GM19463 (cell line): ENCODE results near the gene ATXN2.
A peak's percentile ranks its signal among the peaks of the same experiment; 100 is the strongest.
"Not testable (repeated sequence)": the region's sequence is repeated elsewhere in the genome, so short reads cannot be mapped to it uniquely, and the experiment has no call there.

Experiments
- ATAC-seq: cut with Tn5 transposase; IDR thresholded peaks from one replicate; pipeline ENCODE4 v1.9.1; 2021; ENCODE audit warnings: mild to moderate bottlenecking, moderate library complexity; ENCODE audit not compliant: unreplicated experiment

ATXN2 gene, protein sequence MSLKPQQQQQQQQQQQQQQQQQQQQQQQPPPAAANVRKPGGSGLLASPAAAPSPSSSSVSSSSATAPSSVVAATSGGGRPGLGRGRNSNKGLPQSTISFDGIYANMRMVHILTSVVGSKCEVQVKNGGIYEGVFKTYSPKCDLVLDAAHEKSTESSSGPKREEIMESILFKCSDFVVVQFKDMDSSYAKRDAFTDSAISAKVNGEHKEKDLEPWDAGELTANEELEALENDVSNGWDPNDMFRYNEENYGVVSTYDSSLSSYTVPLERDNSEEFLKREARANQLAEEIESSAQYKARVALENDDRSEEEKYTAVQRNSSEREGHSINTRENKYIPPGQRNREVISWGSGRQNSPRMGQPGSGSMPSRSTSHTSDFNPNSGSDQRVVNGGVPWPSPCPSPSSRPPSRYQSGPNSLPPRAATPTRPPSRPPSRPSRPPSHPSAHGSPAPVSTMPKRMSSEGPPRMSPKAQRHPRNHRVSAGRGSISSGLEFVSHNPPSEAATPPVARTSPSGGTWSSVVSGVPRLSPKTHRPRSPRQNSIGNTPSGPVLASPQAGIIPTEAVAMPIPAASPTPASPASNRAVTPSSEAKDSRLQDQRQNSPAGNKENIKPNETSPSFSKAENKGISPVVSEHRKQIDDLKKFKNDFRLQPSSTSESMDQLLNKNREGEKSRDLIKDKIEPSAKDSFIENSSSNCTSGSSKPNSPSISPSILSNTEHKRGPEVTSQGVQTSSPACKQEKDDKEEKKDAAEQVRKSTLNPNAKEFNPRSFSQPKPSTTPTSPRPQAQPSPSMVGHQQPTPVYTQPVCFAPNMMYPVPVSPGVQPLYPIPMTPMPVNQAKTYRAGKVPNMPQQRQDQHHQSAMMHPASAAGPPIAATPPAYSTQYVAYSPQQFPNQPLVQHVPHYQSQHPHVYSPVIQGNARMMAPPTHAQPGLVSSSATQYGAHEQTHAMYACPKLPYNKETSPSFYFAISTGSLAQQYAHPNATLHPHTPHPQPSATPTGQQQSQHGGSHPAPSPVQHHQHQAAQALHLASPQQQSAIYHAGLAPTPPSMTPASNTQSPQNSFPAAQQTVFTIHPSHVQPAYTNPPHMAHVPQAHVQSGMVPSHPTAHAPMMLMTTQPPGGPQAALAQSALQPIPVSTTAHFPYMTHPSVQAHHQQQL

DNA sequence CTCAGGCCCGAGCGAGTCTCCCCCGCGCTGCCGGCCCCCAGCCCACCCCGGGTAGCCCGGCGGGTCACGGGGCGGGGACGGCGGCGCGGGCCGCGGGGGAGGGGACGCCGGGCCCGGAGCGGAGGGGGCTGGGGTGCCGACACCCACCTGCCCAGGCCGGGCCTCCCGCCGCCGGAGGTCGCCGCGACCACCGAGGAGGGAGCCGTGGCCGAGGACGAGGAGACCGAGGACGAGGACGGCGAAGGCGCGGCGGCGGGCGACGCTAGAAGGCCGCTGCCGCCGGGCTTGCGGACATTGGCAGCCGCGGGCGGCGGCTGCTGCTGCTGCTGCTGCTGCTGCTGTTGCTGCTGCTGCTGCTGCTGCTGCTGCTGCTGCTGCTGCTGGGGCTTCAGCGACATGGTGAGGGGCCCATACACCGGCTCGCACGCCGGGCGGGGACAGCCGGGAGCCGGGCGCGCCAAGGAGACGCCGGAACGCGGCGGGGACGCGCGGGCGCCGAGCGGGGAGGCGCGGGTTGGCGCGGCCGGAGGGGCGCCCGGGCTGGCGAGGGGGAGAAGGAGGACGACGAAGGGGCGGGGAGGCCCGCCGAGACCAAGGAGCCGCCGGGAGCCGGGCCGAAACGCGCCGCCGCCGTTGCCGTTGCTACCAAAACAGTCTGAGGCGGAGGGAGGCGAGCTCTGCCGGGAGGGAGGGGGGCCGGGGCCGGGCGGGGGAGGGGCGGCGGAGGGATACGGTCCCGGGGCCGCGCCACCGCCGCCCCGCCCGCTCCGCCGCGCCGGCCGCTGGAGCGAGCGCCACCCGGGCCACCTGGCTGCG, at the start of gene ATXN2:
Gene ATXN2, minus strand, starts transcription at position 679 of the 816 bp plus-strand sequence. Its CDS starts 281 bp downstream, at position 398.
- peak; percentile 38 for ATAC-seq

DNA sequence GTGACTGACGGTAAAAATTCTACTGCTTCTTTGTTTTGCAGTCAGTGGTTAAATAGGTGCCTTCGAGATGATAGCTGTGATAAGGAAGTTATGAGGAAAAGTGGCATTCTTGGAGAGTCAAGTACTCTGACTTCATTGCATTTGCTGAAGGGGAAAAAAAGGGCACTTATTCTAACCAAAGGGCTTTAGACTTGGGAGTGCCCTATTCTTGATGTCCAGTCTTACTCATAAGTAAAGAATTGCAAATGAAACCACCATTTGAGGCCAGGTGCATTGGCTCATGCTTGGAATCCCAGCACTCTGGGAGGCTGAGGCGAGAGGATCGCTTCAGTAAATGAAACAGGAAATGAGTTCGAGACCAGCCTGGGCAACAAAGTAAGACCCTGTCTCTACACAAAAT, 46.3 kb upstream of the ATXN2 start:
- no peak for ATAC-seq

DNA sequence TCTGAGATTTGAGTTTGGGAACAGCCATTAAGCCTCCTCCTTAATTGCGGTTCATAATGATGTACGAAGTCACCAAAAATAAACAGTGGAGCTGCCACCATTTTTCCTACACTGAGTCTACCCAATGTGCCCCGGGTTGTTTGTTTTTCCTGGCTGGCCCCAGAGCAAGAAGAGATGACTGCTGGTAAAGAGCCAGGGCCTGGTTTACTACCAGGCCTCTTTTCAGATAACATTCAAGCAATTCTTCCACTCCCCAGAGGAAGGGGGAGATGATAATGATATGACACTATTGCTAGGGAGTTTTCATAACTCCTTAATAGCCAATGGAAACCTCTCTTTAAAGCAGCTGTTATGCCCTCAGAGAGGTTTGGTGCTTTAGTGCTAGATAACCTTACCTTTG, 44.3 kb upstream of the ATXN2 start:
- no peak for ATAC-seq

DNA sequence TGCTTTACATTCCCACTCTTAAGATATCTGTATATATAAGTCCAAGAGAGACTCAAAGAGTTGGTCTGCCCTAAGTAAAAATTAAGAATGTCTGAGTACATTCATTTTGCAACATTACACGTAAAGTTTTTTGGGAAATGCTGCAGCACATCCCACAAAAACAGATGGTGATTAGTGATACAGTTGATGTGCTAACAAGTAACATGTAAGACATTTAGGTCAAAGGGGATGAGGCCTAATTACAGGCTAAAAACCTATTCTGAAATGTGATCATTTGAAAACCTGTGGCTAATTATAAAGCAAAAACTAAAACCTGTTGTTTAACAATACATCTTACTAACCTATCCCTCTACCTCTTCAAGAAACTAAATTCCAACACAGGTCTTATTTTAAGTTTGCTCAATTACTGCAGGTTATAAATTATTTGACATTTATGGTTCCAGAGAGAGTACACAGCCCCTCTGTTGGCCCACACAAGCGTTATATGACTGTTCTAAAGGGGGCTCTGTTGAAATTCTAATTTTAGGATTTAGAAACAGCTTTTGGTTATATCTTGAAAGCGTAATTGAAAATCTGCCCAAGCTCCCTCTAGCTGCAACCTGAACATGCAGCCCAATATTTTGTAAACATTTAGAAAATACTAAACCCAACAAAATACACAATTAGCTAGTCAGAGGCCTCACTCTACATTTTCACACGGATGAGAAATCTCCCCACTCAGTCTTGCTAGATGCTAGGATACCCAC, 43.7 kb upstream of the ATXN2 start:
- no peak for ATAC-seq

DNA sequence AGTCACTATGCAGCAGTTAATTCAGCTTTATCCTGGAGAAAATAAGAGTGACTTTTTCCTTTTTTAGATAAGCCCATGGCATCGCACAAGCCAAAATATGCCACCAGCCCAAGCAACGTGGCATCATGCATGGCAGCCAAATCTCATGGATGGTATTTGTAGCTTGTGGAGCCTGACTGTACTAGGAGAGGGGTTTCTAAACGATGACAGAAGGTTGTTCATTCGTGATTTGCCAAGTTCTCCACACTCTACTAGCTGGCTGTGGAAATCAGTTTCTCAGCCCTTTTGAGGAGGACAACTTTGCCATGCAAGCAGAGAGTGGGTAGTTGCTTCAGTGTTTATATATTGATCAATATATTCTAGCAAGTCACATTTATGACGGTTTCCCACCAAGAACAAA, 41.4 kb upstream of the ATXN2 start:
- ATAC-seq, result no peak

DNA sequence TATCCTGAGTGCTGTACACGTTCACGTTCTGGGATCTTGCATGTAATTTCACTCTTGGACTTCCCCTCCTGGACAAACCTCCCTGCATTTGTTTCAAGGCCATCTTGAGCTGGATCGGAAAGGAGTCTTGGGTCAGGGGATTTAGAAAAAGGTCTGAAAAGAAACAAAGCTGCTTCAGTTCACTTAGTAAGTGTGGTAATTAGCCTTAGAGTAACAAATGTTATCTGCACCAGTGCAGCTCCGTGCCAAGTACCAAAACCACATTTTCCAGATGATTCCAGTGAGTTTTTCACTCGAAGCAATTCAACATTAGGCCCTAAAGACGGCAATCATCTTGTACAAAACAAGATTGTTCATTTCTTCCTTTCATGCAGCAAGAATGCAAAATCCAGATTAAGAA, 39.4 kb upstream of the ATXN2 start:
- no peak for ATAC-seq

DNA sequence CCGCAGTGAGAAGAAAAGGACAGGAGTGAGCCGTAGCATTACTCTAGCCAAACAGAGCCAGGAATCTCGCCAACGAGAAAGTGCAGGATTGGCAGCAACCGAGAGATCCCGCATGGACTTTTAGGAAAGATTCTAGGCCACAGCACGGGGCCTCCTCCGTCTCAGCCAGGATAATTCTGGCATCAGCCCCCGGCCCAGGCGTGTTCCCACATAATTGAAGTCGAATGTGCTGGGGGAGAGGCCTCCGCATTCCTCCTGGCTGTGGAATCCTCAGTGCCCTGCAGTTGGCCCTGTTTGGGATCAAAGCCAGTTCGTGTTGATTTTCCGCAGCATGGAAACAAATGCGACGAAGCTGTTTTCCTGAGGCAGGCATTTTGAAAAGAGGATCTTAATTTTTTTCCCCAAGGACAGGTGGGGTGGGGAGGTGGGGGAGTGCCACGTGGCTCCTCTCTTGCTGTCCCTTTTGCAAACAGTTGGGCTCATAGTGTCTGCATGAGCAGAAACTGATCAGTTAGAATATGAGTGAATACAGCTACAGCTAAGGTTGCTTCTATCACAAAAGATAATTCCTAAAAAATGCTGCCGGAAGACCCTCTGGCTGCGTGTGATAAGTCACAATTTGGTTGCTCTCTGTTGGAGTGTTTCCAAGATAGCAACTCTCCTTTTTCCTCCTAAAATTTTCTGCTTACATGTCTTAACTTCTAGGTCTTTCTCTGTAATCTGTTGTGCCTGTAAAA, 37.3 kb upstream of the ATXN2 start:
- ATAC-seq, result no peak

DNA sequence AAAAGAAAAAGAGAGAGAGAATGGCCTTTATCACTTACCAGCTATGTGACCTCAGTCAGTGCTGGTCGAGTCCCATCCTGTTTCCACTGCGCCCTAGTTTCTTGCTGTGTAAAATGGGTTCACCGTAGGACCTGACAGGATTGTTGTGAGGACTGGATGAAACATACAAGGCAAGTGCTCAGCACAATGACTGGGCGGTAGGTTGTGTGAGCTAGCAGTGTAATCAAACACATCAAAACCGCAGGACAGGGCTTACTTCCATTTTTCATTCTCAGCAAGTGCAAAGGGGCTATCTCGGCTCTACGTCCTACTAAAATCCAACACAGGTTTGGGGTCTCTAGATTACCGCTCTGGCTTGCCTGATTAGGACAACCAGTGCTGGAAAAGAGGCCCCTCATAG, 36.4 kb upstream of the ATXN2 start:
- no peak for ATAC-seq

DNA sequence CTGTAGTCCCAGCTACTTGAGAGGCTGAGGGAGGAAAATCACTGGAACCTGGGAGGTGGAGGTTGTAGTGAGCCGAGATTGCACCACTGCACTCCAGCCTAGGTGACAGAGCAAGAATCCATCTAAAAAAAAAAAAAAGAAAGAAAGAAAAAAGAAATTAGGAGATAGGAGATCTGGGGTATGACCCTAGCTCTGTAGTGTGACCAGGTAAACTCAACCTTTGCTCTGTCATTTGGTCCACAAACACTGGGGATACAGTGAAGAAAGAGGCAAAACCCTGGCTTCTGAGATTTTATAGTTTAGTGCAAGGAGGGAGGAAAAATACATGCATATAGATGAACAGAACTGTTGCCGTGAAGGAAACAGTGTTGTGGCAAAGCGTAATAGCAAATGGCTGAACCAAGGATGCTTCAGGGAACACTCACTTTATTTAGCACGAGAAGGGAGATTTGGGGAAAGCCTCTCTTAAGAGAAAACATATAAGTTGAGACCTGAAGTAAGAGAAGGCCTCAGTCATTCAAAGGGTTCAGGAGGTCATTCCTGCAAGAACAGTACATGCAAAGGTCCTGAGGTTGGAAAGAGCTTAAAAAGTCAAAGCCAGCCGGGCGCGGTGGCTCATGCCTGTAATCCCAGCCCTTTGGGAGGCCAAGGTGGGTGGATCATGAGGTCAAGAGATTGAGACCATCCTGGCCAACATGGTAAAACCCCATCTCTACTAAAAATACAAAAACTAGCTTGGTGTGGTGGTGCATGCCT, 29.6 kb upstream of the ATXN2 start:
- no peak for ATAC-seq

DNA sequence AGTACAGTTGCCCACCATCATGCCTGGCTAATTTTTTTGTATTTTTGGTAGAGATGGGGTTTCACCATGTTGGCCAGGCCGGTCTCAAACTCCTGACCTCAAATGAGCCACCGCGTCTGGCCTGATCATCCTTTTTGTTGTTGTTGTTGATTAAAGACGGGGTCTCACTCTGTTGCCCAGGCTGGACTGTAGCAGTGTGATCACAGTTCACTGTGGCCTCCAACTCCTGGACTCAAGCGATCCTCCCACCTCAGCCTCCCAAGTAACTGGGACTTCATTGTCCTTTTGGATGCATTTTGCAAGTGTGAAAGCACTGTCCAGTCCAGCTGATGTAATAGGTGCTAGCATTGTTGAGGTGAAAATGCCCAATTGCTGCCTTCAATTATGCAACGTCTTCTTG, 27.1 kb upstream of the ATXN2 start:
- ATAC-seq, result no peak

DNA sequence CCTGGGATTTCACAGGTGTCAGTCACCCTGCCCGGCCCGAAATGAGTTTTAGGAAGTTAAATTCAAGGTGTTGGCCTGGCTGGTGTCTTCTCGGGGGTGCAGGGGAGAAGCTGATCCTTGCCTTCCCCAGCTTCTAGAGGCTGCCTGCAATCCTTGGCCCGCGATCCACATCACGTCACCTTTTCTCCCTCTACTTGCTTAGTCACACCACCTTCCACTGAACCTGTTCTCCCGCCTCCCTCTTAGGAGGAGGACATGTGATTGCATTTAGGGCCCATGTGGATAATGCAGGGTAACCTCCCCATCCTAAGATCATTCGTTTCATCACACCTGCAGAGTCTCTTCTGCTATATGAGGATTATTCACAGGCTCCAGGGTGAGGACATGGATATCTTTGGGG, 25.4 kb upstream of the ATXN2 start:
- no peak for ATAC-seq

DNA sequence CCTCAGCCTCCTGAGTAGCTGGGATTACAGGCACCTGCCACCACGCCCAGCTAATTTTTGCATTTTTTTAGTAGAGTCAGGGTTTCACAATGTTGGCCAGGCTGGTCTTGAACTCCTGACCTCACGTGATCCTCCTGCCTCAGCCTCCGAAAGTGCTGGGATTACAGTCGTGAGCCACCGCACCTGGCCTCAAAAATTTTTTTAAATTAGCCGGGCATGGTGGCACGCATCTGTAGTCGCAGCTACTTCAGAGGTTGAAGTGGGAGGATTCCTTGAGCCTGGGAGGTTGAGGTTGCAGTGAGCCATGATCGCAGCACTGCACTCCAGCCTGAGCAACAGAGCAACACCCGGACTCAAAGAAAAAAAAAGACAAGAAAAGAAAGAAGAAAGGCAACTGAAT, 18.7 kb upstream of the ATXN2 start:
- ATAC-seq, result not testable (repeated sequence)

DNA sequence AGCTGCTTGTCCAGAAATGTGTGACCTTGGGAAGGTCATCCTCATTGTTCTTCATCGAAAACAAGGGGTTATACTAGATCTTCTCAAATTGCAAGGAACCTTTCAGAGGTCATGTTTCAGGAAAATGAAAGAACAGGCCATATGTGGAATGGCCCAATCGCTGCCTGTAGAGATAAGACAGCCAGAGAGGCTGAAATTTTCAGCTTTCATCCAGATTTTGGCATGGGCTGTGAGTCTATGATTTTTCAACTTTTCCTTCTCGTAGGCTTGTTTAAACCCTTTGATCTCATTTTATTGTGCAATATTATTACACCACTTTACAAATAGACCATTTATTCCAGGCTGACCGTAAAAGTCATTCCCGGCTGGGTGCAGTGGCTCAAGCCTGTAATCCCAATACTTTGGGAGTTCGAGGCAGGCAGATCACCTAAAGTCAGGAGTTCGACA, 17.1 kb upstream of the ATXN2 start:
- no peak for ATAC-seq

DNA sequence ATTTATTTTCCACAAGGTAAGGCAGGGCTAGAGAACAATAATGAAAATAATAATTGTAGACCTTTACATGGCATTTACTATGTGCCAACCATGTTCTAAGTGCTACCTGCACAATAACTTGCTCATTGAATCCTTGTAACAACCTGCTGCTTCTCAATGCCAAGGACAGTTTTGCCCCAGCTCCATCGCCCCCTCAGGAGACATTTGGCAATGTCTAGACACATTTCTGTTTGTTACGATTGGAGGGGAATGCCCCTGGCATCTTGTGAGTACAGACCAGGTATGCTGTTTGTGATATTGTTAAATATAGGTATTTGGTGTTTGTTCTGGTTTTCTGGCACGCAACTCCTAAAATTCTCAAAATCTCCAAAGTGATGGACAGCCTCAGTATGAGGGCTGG, 8.1 kb upstream of the ATXN2 start:
- ATAC-seq, result no peak

DNA sequence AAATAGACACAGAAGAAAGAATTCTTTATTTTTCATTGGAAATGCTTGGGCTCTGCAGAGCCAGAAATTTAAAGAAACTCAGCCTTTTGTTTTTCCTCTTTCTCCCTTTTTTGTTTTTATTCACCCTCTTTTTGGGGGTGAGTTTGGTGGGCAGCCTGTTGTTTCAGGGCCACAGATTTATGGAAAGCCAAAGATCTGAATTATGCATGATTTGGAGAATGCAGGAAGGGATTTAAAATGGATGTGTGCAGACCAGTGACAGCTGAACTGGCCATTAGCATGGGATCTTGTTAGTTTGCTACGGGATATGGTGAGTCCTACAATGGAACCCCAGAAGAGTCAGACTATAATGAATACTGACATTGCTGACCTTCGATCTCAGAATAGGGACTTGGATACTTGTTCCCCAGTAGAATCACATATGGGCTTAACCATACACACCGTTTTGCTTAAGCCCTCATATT, 7.7 kb upstream of the ATXN2 start:
- no peak for ATAC-seq

DNA sequence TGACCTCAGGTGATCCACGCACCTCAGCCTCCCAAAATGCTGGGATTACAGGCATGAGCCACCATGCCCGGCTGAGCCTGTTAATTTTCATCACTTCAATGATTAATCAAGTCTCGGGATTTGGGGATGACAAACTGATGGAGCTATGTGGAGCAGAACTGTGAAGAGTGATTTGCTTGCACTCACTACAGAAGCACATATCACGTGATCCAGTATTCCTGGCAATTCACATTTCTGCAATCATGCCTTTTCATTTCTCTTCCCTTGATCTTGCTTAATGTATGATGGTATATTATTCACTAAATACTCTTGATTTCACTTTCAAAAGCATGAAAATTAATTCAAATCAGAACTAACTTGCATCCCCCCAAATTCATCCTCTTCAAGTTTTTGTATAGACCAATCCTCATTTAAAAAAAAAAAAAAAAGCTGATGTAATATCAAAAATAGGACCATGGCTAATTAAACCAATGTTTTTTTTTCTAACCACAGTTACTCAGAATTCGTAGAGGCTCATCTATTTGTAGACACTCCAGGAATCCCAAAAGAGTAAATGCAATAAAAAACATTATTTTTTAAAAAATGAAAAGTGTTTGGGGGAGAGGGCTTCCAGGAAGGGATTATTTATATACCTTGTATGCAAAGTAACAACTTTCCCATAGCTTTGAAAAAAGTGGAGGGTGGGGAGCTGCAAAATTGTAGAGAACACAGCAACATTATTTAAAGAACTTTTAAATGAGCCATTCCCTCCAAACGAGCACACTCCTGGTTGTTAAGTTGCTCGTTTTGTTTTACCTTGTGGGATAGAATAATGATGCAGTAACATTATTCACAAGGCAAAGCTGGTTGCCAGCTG, 7.0 kb upstream of the ATXN2 start:
- no peak for ATAC-seq

DNA sequence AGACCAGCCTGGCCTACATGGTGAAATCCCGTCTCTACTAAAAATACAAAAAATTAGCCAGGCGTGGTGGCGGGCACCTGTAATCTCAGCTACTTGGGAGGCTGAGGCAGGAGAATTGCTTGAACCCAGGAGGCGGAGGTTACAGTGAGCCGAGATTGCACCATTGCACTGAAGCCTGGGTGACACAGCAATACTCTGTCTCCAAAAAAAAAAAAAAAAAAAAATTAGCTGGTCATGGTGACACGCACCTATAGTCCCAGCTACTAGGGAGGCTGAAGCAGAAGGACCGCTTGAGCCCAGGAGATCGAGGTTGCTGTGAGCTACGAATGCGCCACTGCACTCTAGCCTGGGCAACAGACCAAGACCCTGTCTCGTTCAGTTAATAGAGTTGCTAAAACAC, 3.7 kb upstream of the ATXN2 start:
- ATAC-seq, result not testable (repeated sequence)
